Activated CD4-positive, alpha-beta T cell treated with anti-CD3 and anti-CD28 coated beads, Interleukin-2, amount 50 U/mL, for 48 hours (primary cell): ENCODE measurements around the gene RPS6KL1.

Source experiments
- DNase-seq, 2 experiments: peaks; one replicate each; pipeline ENCODE4 v3.0.0-alpha.2; 2020

Gene RPS6KL1

DNA sequence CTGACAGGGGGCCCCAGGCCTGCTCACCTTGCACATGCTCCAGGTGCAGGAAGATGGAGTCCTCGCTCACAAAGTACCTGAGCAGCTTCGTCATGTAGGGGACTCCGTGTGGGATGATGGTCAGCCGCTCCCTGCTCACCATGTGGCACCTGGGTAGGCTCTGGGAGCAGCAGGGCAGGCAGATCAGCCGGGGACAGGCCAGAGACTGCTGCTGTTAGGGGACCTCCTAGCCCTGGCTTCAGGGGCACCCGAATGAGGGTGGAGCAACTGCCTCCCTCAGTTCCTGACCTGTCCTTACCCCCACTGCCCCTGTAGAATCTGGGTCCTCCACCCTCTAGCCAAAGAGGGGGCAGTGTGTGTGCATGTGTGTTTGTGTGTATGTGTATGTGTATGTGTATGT, 11.8 kb downstream of the RPS6KL1 start:
- no peak for DNase-seq

DNA sequence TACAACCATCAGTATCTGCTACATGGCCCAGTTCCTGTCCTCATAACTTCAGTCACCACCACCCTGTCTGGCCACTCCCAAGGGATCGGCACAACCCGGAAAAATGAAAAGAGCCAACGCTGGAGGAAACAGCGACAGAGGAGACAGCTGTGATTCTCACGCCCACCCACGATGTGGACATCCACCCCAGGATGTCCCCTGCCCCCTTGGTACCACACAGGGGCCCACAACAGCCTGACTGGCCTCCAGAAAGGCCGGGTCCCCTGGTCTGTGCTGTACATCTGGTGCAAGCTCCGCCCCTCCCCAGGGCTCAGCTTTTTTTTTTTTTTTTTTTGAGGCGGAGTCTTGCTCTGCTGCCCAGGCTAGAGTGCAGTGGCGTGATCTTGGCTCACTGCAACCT, 12.5 kb downstream of the RPS6KL1 start:
- no peak for DNase-seq

DNA sequence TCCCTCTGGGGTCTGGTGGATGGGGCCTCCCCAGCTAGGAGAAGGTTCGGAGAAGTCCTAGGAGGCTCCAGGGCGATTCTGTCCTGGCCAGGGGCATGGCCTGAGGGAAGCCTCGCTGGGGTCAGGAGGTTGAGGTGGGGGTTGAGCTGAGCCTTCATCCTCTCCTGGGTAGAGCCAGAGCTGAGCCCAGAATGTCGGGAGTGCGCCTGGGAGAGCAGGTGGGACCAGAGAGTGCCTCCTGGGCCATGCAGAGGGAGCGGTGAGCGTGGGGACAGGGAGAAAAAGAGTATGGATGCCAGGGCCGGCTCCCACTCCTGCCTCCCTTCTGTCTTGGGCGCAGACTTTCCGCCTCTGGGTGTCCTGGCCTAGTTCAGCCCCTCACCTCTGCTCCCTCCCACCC, 13.1 kb downstream of the RPS6KL1 start:
- no peak for DNase-seq

DNA sequence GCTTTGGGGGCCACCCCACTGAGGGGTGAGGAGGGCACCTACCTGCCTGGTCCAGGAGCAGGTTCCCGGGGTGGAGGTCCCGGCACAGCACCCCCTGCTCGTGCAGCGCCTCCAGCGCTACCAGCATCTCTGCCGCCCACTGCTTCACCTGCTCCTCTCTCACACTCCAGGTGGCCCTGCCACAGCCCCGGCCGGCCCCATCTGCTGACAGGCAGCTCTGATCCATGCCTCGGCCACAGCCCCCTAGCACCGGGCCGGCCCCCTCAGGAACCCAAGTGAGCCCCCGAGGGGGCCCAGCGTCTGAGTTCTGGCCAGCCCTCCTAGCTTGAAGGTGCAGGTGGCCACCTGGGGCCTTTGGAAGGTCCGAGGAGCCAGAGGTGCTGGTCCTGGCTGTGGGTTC, 13.6 kb downstream of the RPS6KL1 start:
- DNase-seq = no peak

DNA sequence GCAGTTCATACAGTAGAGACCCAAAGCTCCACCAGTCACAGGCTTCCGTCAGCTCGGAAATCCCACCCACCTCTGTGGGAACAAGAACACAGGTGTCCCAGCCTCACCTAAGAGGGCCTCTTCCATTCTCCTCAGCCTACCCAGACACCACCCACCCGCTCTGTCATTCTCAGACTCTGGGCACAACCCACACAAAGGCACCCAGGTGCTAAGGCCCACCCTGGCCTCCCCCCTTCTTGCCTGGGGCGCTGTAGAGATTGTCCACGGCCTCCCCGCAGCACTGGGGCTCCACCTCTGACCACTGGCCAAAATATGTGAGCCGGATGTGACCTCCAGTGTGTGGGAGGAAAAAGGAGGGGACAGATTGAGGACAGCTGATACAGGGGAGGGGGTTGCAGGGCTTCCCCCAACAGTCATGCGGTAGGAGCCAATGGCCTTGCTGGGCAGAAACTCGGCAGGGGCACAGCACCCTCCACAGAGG, 14.2 kb downstream of the RPS6KL1 start:
- no peak for DNase-seq

DNA sequence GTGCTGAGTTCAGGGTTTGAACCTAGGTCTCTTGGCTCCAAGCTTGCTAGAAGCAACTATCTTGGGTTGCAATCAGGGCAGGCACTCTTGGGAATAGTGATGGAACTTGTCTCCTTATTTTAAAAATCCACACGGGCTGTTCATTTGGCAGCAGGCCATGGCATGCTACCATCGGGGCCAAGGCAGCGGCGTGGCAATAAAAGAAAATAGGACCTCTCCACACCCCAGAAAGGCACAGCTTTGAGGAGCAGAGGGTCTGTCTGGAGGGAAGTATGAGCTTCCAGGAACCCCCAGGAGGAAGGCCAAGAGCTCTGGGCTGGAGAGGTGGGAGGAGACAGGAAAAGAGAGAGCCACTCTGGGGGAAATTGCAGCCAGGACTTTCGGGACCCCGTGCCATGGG, 15.3 kb downstream of the RPS6KL1 start:
- DNase-seq = no peak

DNA sequence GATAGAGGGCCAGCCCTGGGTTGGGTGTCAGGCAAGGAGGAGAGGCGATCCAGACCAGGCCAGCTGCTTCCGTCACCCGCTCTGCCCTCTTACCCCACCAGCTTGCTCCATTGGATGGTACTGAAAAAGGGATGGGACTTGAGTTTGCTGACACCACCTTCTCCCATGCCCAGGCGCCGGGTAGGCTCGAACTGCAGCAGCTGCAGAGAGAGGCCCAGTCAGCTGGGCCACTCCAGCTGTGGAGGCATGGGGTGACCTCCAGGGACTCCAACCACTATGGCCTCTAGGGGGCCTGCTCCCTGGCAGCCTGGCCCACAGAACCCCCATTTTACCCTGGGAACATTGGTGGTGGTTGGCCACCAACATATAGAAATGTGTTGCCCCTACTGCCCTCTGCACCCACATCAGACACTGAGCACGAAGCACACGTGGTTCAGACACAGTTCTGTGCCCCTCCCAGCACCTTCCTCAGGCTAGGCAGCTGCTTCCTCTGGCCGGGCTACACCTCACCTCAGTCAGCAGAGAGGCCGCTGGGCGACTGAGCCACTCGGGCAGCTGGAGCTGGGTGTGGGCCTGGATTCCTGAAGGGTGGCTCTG, 16.0 kb downstream of the RPS6KL1 start:
- DNase-seq = peak in 1 of 2 experiments; percentile 9

DNA sequence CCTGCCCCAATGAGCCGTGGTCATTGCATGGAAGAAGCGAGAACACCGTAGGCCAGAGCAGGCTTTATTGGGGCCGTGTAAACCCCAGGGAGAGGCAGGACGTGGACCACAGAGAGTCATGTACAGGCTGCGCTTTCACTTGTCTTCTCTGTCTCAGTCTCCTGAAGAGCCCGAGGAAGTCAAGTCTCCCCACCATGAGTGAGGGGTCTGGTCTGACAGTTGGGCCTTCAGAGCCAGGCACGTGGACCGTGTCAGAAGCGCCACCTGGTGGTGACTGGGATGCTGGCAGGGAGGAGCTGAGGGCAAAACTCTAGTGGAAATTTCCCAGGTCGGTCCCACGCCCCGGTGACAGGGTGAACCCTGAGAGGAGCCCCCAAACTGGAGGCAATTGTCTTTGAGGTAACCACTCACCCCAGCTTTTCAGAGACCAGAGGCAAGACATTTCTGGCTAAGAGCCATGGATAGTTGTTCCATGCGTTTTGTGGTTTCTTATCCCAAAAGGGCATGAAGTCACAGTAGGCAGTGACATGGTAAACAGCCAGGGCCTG, 17.4 kb downstream of the RPS6KL1 start:
- DNase-seq = peak; percentile 86 to 88

DNA sequence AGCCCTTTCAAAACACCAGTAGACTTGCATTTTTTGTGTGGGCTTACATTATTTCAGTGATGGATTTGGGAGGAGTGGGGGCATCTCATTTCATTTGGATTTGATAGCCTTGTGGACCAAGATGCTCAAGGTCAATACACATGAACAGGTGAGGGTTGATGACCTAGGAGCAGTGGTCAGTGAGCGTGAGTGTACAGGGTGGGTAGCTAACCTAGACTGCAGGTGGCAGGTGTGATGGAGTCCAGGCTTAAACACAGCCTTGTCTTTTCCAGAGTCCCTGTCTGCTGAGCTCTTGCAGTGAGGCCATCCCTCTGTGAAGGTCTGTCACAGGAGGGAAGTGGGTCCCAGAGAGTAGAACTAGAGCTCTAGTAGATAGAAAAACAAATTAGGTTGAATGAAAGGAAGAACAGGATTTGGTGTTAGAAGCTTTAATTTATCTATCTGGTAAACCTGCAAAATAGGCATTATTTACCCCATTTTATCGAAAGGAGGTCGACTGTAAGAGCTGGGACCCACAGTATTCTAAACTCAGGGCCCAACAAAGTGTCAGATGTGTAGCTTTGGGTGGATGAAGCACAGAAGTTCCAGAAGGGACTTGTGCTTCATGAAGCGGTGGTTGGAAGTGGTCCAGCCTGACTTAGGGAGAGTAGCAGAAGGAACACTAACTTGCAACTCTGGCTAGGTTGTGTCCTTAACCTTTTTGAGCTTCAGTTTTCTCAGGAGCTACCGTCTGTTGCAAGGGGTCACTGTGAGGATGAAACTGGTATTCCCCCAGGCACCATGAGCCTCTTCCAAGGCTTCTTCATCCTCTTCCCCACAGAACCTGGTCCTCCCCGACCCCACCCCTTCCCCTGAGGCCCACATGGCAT, 18.2 kb downstream of the RPS6KL1 start:
- DNase-seq = no peak

DNA sequence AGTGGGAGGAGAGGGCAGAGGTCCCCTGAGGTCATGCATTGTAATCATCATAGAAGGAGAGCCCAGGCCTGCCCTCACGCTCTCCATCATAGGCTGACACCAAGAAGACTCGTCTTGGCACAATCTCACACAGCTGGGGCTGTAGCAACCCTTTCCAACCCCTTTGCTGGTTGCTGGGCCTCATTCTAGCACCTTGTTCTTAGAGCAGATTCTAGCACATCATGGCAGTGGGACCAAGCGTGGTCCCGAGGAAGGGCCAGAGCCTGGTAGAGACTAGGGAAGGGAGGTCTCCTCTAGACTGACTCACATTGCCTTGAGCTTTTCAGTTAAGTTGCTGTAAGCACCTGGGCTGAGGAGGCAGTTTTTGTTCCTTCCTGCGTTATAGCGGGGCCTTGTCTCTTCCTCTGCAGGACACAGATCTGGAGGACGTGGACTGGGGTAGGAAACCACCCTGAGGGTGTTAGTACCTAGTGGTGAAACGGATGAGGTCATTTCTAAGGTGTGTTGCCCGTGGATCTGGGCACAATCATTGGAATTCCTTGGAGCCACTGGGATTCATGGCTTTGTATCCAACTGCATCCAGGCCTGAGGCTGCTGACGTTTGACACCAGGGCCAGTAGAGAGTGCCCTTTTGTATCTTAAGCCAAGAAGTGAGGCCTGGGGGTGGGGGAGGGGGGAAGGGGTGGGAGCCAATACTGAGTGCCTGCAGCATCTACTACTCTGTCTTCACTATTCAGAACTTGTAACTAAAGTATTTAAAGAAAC, 19.9 kb downstream of the RPS6KL1 start:
- no peak for DNase-seq

DNA sequence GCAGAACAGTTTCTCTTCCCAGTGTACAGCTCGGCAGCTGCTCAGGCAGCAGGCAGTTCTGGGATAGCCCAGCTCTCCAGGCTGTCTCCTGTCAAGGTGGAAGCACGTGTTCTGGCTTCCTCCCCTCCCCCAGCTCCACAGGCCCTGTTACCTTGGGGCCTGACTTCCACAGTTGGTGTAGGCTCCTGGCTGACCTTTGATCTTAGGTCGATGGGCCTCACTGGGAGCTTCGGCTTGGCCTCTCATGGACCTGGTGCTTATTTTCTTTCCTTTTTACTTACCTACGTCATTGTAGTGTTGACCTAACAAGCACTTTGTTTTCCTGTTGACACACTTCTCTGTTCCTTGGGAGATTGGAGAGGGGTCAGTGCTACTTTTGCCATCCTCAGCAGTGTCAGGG, 24.4 kb downstream of the RPS6KL1 start:
- no peak for DNase-seq

DNA sequence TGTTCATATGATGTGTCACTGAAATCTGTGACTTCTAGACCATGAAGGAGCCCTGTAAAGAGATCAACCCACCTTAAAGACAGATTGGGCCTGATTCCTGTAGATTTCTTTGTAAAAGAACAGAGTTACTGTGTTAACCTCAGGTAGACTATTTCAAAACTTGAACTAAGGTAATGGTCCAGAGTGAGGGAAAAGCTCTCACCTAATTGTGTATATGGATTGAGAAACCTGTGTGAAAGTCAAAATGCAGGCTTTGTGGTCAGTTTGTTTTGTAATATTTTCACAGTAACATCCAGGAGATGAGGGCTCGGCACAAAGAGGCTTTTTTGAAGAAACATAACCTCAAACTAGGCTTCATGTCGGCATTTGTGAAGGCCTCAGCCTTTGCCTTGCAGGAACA, 25.0 kb downstream of the RPS6KL1 start:
- no peak for DNase-seq

DNA sequence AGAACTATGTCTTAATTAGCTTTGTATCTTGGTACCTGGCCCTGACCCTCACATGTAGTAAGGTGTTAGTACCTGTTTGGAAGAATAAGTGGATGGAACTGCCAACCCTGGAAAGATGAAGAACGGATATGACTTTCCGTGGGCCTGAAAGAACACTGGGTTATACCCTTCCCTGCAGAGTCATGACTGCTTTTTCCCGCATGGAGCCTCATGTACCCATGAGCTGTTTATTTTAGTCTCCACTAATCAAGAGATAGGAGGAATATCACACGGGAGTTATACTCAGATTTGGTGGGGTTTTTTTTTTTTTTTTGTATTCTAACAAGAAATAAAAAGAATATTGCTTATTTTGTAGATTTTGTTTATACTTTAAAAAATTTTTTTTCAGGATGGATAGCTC, 25.4 kb downstream of the RPS6KL1 start:
- DNase-seq = no peak

DNA sequence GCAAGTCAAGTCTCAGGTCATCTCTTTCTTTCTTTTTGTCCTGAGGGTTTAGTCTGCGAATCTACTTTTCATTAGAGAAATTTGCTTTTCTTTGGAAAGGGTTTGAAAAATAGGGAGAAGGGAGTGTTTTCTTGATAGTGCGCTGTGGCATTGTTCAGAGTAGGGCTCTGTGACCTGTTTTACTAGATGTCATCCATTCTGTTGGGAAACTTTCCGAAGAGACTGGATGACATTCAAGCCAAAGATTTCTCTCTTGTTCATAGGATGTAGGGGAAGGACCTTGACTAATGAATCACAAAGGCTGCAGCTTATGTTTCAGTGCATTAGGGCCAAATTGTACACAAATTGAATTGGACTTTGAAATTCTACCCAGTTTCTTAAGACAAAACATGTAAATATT, 26.7 kb downstream of the RPS6KL1 start:
- DNase-seq = no peak

DNA sequence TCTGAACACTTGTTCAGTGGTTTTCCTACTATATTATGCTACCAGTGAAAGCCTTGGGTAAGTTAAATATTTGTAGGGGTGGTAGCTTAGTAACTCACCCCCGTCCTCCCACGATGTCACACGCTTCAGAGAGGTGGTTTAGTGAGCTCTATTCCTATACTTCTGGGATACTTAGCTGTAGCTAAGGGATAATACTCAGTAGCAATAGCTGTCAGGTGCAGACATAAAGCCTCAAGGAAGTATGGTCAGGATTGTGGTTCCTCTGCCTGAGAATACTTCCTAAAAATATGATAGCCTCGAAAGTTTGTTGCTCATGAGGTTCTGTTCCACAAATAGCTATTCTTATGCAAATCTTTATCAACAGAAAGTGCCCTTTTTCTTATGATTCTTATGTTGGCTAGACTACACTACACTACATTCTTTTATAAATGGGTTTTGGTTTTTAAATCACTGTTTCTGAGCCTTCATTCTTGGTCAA, 29.4 kb downstream of the RPS6KL1 start:
- no peak for DNase-seq

DNA sequence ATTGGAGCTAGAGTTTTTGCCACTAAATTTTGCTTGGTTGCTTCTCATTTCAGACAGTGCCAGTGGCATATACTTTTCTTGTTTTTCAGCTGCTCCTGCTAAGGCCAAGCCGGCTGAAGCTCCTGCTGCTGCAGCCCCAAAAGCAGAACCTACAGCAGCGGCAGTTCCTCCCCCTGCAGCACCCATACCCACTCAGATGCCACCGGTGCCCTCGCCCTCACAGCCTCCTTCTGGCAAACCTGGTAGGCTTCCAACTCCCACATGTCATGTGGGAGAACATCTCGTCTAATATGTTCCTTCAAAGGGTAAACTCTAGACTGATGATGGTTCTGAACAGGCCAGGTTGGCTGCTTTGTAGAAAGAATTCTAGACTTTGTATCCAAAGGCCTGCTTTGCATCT, 30.3 kb downstream of the RPS6KL1 start:
- no peak for DNase-seq

DNA sequence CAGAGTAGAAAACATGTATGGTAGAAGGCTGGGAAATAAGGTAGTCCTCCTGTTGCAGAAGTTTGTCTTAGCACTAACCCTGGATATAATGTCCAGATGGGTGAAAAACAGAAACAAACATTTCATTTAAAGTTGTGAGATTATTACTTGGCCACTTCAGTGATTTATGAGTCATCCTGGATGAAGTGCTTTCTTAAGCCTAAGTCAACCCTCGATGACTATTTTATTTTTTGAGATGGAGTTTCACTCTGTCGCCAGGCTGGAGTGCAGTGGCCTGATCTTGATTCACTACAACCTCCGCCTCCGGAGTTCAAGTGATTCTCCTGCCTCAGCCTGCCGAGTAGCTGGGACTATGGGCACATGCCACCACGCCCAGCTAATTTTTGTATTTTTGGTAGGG, 31.2 kb downstream of the RPS6KL1 start:
- no peak for DNase-seq

DNA sequence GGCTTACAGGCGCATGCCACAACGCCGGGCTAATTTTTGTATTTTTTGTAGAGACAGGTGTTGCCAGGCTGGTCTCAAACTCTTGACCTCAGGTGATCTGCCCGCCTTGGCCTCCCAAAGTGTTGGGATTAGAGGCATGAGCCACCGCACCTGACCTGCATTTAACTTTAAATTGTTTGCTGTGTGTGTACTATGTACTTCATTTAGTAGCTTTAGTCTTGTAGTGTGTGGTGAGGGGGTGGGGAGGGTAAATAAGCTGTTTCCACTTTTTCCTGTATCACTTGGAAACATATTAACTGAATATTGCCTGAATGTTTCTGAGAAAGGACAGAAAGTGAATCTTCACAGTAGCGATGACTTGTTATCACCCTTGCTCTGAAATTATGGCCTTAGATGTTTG, 32.8 kb downstream of the RPS6KL1 start:
- no peak for DNase-seq

DNA sequence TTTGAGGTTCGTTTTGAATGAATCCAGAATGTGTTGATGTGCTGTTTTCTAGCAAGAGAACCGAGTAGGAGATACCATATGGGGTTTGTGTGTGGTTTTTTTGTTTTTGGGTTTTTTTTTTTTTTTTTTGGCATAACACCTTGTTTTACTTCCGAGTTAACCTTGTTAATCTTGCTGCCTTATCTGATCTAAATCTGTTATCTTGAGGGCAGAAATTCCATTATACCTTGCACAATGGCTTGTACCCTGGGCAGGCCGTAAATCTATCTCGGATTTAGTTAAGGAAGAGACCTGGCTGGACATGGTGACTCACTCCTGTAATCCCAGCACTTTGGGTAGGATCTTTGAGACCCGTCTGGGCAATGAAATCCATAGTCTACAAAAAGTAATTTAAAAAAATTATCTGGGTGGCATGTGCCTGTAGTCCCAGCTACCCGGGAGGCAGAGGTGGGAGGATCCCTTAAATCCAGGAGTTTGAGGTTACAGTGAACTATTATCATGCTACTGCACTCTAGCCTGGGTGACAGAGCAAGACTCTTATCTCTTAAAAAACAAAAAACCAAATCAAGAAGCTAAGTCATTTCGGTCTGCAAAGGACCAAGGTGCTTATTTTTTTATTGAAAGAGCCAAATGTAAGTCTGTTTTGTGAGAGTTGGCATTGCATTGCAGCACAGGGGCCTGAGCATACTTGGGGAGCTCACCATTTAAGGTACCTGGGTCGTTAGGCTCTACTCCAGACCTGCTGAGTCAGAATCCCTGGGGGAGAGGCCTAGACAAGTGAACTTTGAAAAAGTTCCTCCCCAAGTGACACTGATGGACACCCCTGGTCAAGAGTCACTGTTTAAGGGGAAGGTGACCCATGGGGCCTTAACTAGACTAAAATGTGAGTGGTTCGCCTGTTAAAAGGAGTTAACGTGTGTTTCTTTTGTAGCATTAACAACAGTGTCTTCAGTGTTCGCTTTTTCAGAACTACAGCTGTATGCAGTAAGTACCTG, 34.6 kb downstream of the RPS6KL1 start:
- no peak for DNase-seq

DNA sequence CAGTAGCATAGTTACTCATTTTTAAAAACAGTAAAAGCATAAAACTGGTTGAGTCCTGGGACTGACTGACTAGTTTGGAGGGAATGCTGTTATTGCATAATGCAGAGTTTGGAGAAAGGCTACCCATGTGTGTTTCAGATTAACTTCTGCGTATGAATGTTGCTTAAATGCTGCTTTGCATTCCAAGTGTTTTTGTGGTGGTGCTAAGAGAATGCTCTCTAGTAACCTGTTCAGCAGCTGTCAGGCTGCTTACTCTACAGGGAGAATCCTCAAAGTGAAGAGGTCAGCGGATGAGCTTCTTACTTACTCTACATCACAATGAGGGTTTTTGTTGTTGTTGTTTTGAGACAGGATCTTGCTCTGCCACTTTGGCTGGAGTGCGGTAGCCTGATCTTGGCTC, 37.1 kb downstream of the RPS6KL1 start:
- no peak for DNase-seq

DNA sequence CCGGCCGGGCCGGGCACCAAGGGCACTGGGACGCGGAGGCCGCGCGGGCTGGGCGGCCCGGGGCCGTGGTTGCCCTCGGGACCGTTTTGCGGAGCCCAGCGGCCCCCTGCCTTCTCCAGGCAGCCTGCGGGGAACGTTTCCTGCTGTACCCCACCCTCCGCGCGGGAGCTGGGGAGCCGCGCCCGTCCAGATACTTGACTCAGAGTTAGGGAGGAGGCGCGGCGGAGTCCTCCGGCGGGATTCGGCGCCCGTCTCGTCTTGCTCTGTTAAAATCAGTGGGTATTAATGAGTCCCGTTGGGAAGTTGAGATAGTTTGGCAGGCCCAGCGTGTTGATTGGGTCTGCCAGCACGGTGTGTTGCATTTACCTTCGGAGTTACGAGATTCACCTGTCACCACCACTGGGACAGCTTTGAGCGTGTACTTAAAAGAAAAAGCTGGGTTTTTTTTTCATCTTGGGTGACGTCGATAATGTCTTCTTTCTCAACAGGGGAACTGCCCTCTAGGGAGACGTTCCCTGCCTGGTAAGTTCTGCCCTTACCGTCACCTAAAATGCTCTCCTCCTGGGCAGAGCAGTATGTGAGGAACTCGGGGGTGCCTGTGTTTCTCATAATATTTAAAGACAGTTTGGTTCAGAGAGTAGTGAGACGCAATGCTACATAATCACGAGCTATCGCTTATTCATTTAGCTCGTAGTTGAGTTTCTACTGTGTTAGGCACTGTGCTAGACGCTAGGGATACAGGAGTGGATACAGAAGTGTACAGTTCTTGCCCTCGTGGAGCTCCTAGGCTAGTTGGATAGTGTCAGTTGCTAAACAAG, 40.7 kb downstream of the RPS6KL1 start:
- DNase-seq = peak; percentile 55 to 59
